KMS-11 (cell line): ENCODE results near the gene MOV10L1.

Experiments used
- H2AFZ ChIP-seq: fragments of 200-600 bp; sonication (generic); 2 replicates; pipeline ENCODE4 v1.6.1; 2016; ENCODE audit warnings: antibody characterized with exemption, mixed run types, low read depth
- H3K27ac ChIP-seq: fragments of 200-600 bp; sonication (generic); 2 replicates; pipeline ENCODE4 v1.6.1; 2016; ENCODE audit warnings: mild to moderate bottlenecking, mixed run types
- H3K27me3 ChIP-seq: fragments of 200-600 bp; sonication (generic); 2 replicates; pipeline ENCODE4 v1.6.1; 2017; ENCODE audit warnings: mild to moderate bottlenecking, low read depth, mixed run types, moderate library complexity; ENCODE audit not compliant: insufficient read depth
- H3K36me3 ChIP-seq: fragments of 200-600 bp; sonication (generic); 2 replicates; pipeline ENCODE4 v1.6.1; 2017; ENCODE audit warnings: mild to moderate bottlenecking, mixed run types; ENCODE audit not compliant: insufficient read depth
- H3K4me1 ChIP-seq: fragments of 200-600 bp; sonication (generic); 2 replicates; pipeline ENCODE4 v1.6.1; 2016; ENCODE audit warnings: mild to moderate bottlenecking, low read depth, mixed run types; ENCODE audit not compliant: poor library complexity, severe bottlenecking
- H3K4me2 ChIP-seq: fragments of 200-600 bp; sonication (generic); 2 replicates; pipeline ENCODE4 v1.7.0; 2016; ENCODE audit warnings: mild to moderate bottlenecking, mixed run types
- H3K4me3 ChIP-seq: fragments of 200-600 bp; sonication (generic); IDR thresholded peaks from 2 replicates; pipeline ENCODE4 v1.6.1; 2017; ENCODE audit warnings: low read depth, low read length, mixed read lengths; ENCODE audit not compliant: insufficient read depth
- H3K79me2 ChIP-seq: fragments of 200-600 bp; sonication (generic); 2 replicates; pipeline ENCODE4 v1.6.1; 2016; ENCODE audit warnings: low read depth, mixed run types; ENCODE audit not compliant: insufficient read depth
- H3K9ac ChIP-seq: fragments of 200-600 bp; sonication (generic); 2 replicates; pipeline ENCODE4 v1.6.1; 2016; ENCODE audit warnings: mild to moderate bottlenecking, mixed run types
- H4K20me1 ChIP-seq: fragments of 200-600 bp; sonication (generic); 2 replicates; pipeline ENCODE4 v1.6.1; 2016; ENCODE audit warnings: mild to moderate bottlenecking, mixed run types; ENCODE audit not compliant: insufficient read depth
- TF ChIP-seq, protein P1 (sequence below): fragments of 200-600 bp; sonication (generic); conservative IDR thresholded peaks from 2 replicates; pipeline ENCODE4 v1.6.1; 2017; ENCODE audit warnings: low read depth, mild to moderate bottlenecking, antibody characterized with exemption, low read length, moderate library complexity, mixed read lengths

The MOV10L1 gene

DNA sequence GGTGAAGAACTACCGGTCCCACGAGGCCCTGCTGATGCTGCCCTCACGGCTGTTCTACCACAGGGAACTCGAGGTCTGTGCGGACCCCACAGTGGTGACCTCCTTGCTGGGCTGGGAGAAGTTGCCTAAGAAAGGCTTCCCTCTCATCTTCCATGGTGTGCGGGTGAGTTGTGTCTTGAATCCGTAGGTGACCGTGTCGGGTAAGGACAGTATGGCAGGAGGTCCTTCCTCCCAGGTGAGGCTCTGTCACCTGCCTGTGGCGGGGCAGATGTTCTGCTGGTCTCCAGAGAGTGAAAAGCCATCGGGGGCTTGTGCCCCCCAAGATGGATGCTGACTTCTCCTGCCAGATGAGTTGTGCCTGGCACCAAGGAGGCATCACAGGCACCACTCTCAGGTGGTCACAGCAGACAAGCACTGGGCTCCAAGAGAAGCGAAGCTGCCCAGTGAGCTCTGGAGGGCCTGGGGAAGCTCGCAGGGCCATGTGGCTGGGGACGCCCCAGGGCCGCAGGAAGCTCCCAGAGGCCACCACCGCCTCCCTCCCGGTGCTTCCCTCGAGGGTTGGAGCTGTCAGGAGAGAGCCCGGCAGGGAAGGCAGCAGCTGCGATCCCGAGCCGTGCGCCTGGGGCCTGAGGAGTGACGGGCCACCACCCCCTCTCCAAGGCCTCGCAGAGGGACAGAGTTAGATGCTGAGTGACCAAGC, 63.4 kb downstream of the MOV10L1 start:
- H3K4me3 ChIP-seq: no peak overlapping the region
- H3K27ac ChIP-seq: no peak overlapping the region
- H3K9ac ChIP-seq: no peak overlapping the region
- no peaks in the 10 kb centered on the region for H4K20me1 ChIP-seq
- H3K36me3 ChIP-seq: no peaks in the 10 kb centered on the region
- TF ChIP-seq, protein P1, sequence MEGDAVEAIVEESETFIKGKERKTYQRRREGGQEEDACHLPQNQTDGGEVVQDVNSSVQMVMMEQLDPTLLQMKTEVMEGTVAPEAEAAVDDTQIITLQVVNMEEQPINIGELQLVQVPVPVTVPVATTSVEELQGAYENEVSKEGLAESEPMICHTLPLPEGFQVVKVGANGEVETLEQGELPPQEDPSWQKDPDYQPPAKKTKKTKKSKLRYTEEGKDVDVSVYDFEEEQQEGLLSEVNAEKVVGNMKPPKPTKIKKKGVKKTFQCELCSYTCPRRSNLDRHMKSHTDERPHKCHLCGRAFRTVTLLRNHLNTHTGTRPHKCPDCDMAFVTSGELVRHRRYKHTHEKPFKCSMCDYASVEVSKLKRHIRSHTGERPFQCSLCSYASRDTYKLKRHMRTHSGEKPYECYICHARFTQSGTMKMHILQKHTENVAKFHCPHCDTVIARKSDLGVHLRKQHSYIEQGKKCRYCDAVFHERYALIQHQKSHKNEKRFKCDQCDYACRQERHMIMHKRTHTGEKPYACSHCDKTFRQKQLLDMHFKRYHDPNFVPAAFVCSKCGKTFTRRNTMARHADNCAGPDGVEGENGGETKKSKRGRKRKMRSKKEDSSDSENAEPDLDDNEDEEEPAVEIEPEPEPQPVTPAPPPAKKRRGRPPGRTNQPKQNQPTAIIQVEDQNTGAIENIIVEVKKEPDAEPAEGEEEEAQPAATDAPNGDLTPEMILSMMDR: no peak
- no peaks in the 10 kb centered on the region for H3K4me1 ChIP-seq
- H3K4me2 ChIP-seq: no peak overlapping the region
- H2AFZ ChIP-seq: no peak overlapping the region
- no peaks in the 10 kb centered on the region for H3K79me2 ChIP-seq
- no peaks in the 10 kb centered on the region for H3K27me3 ChIP-seq

DNA sequence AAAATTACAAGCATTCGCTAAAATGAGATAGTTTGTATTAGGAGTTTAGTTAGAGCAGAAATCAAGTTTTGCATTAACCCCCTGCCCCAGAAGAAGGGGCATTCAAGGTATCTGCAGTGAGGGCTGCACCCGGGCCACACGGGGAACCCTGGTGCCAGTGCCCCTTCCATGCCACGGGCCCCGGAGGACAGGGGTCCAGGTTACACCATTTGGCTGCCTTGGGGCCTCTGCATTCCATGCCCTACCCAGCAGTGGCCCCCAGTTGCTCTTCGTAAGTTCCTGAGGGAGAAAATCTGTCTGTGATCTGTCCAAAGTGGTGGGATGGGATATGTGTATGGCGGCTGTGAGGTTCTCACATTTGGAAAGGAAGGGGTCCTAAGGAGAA, 63.9 kb downstream of the MOV10L1 start:
- Histone ChIP-seq H3K36me3 (no peaks in the 10 kb centered on the region), H2AFZ (no peak overlapping the region), H3K4me2 (no peak overlapping the region), H3K4me3 (no peak overlapping the region), H3K4me1 (no peaks in the 10 kb centered on the region), H3K27ac (no peak overlapping the region), H3K79me2 (no peaks in the 10 kb centered on the region), H3K27me3 (no peaks in the 10 kb centered on the region), H4K20me1 (no peaks in the 10 kb centered on the region), H3K9ac (no peak overlapping the region)
- TF ChIP-seq, protein P1: no peak

DNA sequence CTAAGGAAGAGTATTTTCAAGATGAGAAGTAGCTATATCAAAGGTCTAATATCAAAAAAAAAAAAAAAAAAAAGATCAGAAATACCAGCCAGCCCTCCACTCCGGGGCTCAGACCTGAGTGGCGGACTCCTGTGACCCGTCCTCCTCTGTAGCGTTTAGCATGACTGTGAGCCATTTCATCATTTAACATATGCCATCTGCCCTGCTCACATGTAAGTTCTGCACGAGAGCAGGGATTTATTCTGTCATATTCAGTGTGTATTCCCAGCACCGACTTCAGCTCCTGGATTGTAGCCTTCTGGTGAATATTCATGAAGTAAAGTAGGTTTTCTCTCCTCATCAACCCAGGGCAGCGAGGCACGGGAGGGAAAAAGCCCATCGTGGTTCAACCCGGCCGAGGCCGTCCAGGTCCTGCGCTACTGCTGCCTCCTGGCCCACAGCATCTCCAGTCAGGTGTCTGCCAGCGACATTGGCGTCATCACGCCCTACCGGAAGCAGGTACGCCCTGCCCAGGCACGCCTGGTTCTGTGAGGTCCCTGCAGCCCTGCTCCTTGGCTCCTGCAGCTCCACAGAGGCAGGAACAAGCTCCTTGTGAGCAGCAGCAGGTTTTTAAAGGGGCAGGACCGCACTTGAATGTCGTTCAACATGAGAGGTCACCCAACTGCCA, 68.0 kb downstream of the MOV10L1 start:
- no peaks in the 10 kb centered on the region for H3K4me1 ChIP-seq
- no peaks in the 10 kb centered on the region for H4K20me1 ChIP-seq
- no peaks in the 10 kb centered on the region for H3K36me3 ChIP-seq
- TF ChIP-seq, protein P1: no peak
- H2AFZ ChIP-seq: no peak overlapping the region
- no peak overlapping the region for H3K9ac ChIP-seq
- no peak overlapping the region for H3K4me3 ChIP-seq
- no peaks in the 10 kb centered on the region for H3K79me2 ChIP-seq
- no peaks in the 10 kb centered on the region for H3K27me3 ChIP-seq
- H3K4me2 ChIP-seq: no peak overlapping the region
- H3K27ac ChIP-seq: no peak overlapping the region

DNA sequence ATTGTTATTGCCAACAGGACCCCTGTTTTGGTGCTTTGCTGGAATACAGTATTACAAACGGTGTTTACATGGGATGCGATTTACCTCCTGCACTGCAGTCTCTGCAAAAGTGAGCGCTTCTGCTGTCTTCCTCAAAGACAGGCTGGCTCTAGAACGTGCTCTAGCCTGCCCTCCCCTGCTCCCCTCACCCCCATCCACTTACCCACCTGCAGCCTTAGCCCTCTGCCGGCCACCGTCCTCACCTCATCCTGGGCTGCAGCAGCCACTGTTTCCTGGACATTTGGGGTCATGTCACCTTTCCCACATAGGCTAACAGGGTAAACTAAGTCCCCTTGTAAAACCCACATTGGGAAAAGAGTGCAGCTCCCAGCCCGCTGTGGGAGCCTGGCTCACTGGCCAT, 71.1 kb downstream of the MOV10L1 start:
- Histone ChIP-seq H2AFZ (no peak overlapping the region), H3K4me2 (no peak overlapping the region), H3K4me1 (no peaks in the 10 kb centered on the region), H3K27me3 (no peaks in the 10 kb centered on the region), H3K4me3 (no peak overlapping the region), H4K20me1 (no peaks in the 10 kb centered on the region), H3K27ac (no peak overlapping the region), H3K9ac (no peak overlapping the region), H3K36me3 (no peaks in the 10 kb centered on the region), H3K79me2 (no peaks in the 10 kb centered on the region)
- TF ChIP-seq, protein P1: no peak
